ENCODE measurements around the gene ZC3H4. TPM values are rescaled to one million over a fixed set of nuclear protein-coding genes. Genes with fewer than 3 reads are reported as not detected.

ZC3H4 gene
- total RNA-seq, 1 experiment from 2014 or later = 105 TPM

- no peak overlapping the region for H3K14ac ChIP-seq (ENCODE audit: insufficient read depth, low read length)
- H2BK20ac ChIP-seq (ENCODE audit: low read depth, low read length, poor library complexity, severe bottlenecking) = no peak overlapping the region
- H2AK5ac ChIP-seq (ENCODE audit: insufficient read length, low read length) = no peak overlapping the region
- no peaks in the 10 kb centered on the region for H3K23me2 ChIP-seq (ENCODE audit: insufficient read length, low read depth, low read length, poor library complexity, severe bottlenecking)
- H3T11ph ChIP-seq (ENCODE audit: low read length) = no peak overlapping the region
- H4K20me1 ChIP-seq (ENCODE audit: control insufficient read depth, insufficient read depth, insufficient read length) = no peaks in the 10 kb centered on the region
- Mint-ChIP-seq H3K27me3 (ENCODE audit: low read depth) (no peaks in the 10 kb centered on the region), H3K27ac (peak overlapping the region in 2 of 3 experiments; percentile 31 to 53; a peak in 3 of 7 replicates), H3K36me3 (ENCODE audit: insufficient read depth in 1 of 3, low read depth in 3 of 3) (peaks cover 58 to 95% (median 78%) of the 10 kb centered on the region in 3 experiments), H3K4me3 (no peak overlapping the region), H3K9me3 (peaks cover 0 to 4% of the 10 kb centered on the region in 2 experiments; a peak in 1 of 5 replicates), H3K4me1 (peaks cover 35 to 38% of the 10 kb centered on the region in 2 experiments)
- H3K4me1 ChIP-seq (ENCODE audit: insufficient read depth, low read length) = no peaks in the 10 kb centered on the region
- H3K27me3 ChIP-seq (ENCODE audit: insufficient read depth, low read length) = no peaks in the 10 kb centered on the region
- peak overlapping the region; percentile 31; the same call in 1 of the 2 replicates for H2BK15ac ChIP-seq (ENCODE audit: low read depth, low read length)
- no peak overlapping the region for H3K4me2 ChIP-seq (ENCODE audit: insufficient read depth, insufficient read length, low read length)
- H4K5ac ChIP-seq (ENCODE audit: insufficient read length, low read depth, low read length) = no peak overlapping the region
- no peak for DNase-seq
- no peak overlapping the region for H3K56ac ChIP-seq (ENCODE audit: insufficient read length, low read depth, low read length)
- H3K18ac ChIP-seq (ENCODE audit: insufficient read length, low read depth, low read length) = no peak overlapping the region
- H3K4ac ChIP-seq (ENCODE audit: low read depth, low read length) = no peak overlapping the region
- TF ChIP-seq CTCF (conservative IDR thresholded peaks at IDR 0.05) = no peak
- no peak overlapping the region for H3K23ac ChIP-seq (ENCODE audit: insufficient read length, low read depth, low read length)
- H3K27ac ChIP-seq (ENCODE audit: insufficient read length, low read depth, low read length) = peak overlapping the region; percentile 71
- H3K9me3 ChIP-seq (ENCODE audit: control insufficient read depth, low read depth, low read length) = no peaks in the 10 kb centered on the region
- H2AFZ ChIP-seq (ENCODE audit: low read length) = no peak overlapping the region
- H2BK5ac ChIP-seq (ENCODE audit: insufficient read length, low read length) = no peak overlapping the region
- H3K9ac ChIP-seq (ENCODE audit: extremely low read depth, insufficient read length, low read length) = no peak overlapping the region
- no peak overlapping the region for H4K8ac ChIP-seq (replicated peaks; ENCODE audit: insufficient read length, low read depth, low read length)
- peaks cover 5% of the 10 kb centered on the region; the same call in 1 of the 2 replicates for H3K79me2 ChIP-seq (ENCODE audit: insufficient read depth, low read length)
- no peak overlapping the region for H4K91ac ChIP-seq (ENCODE audit: insufficient read length, low read depth, low read length)
- peaks cover 12% of the 10 kb centered on the region for H3K79me1 ChIP-seq (ENCODE audit: insufficient read depth, low read depth, low read length, poor library complexity, severe bottlenecking)
- no CpG with 5 or more reads among the region's 1 CpG for WGBS (ENCODE audit: extremely low coverage, insufficient read length, low lambda C conversion rate)
- H2BK120ac ChIP-seq (ENCODE audit: low read depth, low read length, poor library complexity, severe bottlenecking) = no peak overlapping the region
- no peak overlapping the region for H2BK12ac ChIP-seq (ENCODE audit: insufficient read length, low read depth, low read length)
Measured at GRCh38 chr19:47152205-47152604, 38.6 kb upstream of the ZC3H4 start.

All from H9 (cell line).